SW 1271 (cell line): Measurements from ENCODE around the gene TMEM129.

Experiments
- DNase-seq, 2 experiments: peaks; one replicate each; lab custom pipeline; 2025; lab: John Stamatoyannopoulos, UW

The TMEM129 gene

GRCh38 chr4:1721003-1721665, at the start of gene TMEM129, which contains the start of gene TACC3:
Gene TMEM129 (minus strand): TSS chr4:1721323. CDS start chr4:1720837, 486 bp downstream.
Gene TACC3 (plus strand): TSS chr4:1721521. CDS start chr4:1723422, 1,901 bp downstream.
- DNase-seq, result peak; percentile 79 to 91

GRCh38 chr4:1770791-1771231, 49.7 kb upstream of the TMEM129 start:
- DNase-seq, result no peak

GRCh38 chr4:1770245-1770644, 49.1 kb upstream of the TMEM129 start:
- no peak for DNase-seq

GRCh38 chr4:1769692-1770091, 48.6 kb upstream of the TMEM129 start:
- DNase-seq, result no peak

GRCh38 chr4:1768367-1769034, 47.4 kb upstream of the TMEM129 start:
- no peak for DNase-seq

GRCh38 chr4:1767770-1768366, 46.7 kb upstream of the TMEM129 start:
- DNase-seq, result no peak

GRCh38 chr4:1767061-1767769, 46.1 kb upstream of the TMEM129 start:
- no peak for DNase-seq

- DNase-seq, result no peak
Measured at GRCh38 chr4:1766106-1767060, 45.3 kb upstream of the TMEM129 start.

- DNase-seq, result no peak
Measured at GRCh38 chr4:1765409-1766072, 44.4 kb upstream of the TMEM129 start.

- DNase-seq, result no peak
Measured at GRCh38 chr4:1764670-1765069, 43.5 kb upstream of the TMEM129 start.

GRCh38 chr4:1763550-1764080, 42.5 kb upstream of the TMEM129 start:
- DNase-seq, result no peak

GRCh38 chr4:1763070-1763549, 42.0 kb upstream of the TMEM129 start:
- no peak for DNase-seq

- DNase-seq, result no peak
Measured at GRCh38 chr4:1762264-1763010, 41.3 kb upstream of the TMEM129 start.

GRCh38 chr4:1761130-1761689, 40.1 kb upstream of the TMEM129 start:
- DNase-seq, result no peak

- DNase-seq, result no peak
Measured at GRCh38 chr4:1760521-1761071, 39.5 kb upstream of the TMEM129 start.

GRCh38 chr4:1759818-1760223, 38.7 kb upstream of the TMEM129 start:
- DNase-seq, result no peak

- no peak for DNase-seq
Measured at GRCh38 chr4:1759170-1759817, 38.2 kb upstream of the TMEM129 start.
